Activated T-helper 1 cell treated with anti-CD3 and anti-CD28 coated beads, Interleukin-12 subunit alpha, Interleukin-12 subunit beta, Interleukin-2, Interleukin-4 antibody, amounts not matched to agents 30 ng/mL and 10 ng/mL and 1 ng/mL, durations not matched to agents 14 hours and 24 hours and 36 hours (primary cell): ENCODE results near the gene MUTYH. TPM values are rescaled to one million over a fixed set of nuclear protein-coding genes. Genes with fewer than 3 reads are reported as not detected.
"Not testable (repeated sequence)": the region's sequence is repeated elsewhere in the genome, so short reads cannot be mapped to it uniquely, and the experiment has no call there.

Experiments used
- DNase-seq: peaks from one replicate; pipeline ENCODE4 v3.0.0; 2021; ENCODE audit warnings: low spot score
- H3K27ac Mint-ChIP-seq: one replicate; pipeline ENCODE4 v1.8.0; 2021; ENCODE audit warnings: mild to moderate bottlenecking, mixed read lengths
- H3K27me3 Mint-ChIP-seq: one replicate; pipeline ENCODE4 v1.8.0; 2022; ENCODE audit warnings: mild to moderate bottlenecking, moderate library complexity, mixed read lengths; ENCODE audit not compliant: insufficient read depth
- H3K36me3 Mint-ChIP-seq: one replicate; pipeline ENCODE4 v1.8.0; 2021; ENCODE audit warnings: low read depth, mixed read lengths
- H3K4me1 Mint-ChIP-seq: one replicate; pipeline ENCODE4 v1.8.0; 2021; ENCODE audit warnings: low read depth, mixed read lengths
- H3K4me3 Mint-ChIP-seq: one replicate; pipeline ENCODE4 v1.8.0; 2021; ENCODE audit warnings: mild to moderate bottlenecking, moderate library complexity, mixed read lengths
- H3K9me3 Mint-ChIP-seq: one replicate; pipeline ENCODE4 v1.8.0; 2021; ENCODE audit warnings: mixed read lengths
- intact Hi-C: fragments of 100-400 bp; cut with micrococcal nuclease; formaldehyde crosslinking; loops from one replicate; pipeline ENCODE4 v1.15.1; 2024
- total RNA-seq: library from RNA; stranded (reverse); gene quantifications from 2 replicates; pipeline ENCODE4 v1.2.3, GENCODE V29; 2022

Gene MUTYH
- total RNA-seq, result 53.4 and 55.9 TPM in 2 replicates

- Mint-ChIP-seq H3K4me1 (peaks cover 39% of the 10 kb centered on the region), H3K27me3 (no peaks in the 10 kb centered on the region), H3K4me3 (peak within 1 kb of the TSS; percentile 99), H3K36me3 (peaks cover 42% of the 10 kb centered on the region), H3K9me3 (no peaks in the 10 kb centered on the region), H3K27ac (peak within 1 kb of the TSS; percentile 100)
- intact Hi-C loops, result loop anchor here (1.0 kb wide), 11 partner anchors 14 to 907 kb away; partner anchors contain the start of genes AKR1A1, ARMH1, CCDC163 and EIF2B3
- peak; percentile 94 for DNase-seq
Observed at GRCh38 chr1:45339789-45340558, at the start of gene MUTYH, which contains the start of gene TOE1. Gene MUTYH, minus strand, starts transcription at chr1:45340440. Its CDS starts 5,935 bp downstream, at chr1:45334505. Gene TOE1, plus strand, starts transcription at chr1:45340170. Its CDS starts 83 bp downstream, at chr1:45340253.

GRCh38 chr1:45386219-45386618 lies 46.0 kb upstream of the MUTYH start:
- peaks cover 5% of the 10 kb centered on the region for H3K27me3 Mint-ChIP-seq
- no peak for DNase-seq
- intact Hi-C loops, result no loop called here

GRCh38 chr1:45385302-45385701 lies 45.1 kb upstream of the MUTYH start:
- intact Hi-C loops, result no loop called here
- Mint-ChIP-seq H3K4me1 (no peaks in the 10 kb centered on the region), H3K36me3 (no peaks in the 10 kb centered on the region), H3K9me3 (no peaks in the 10 kb centered on the region), H3K27me3 (peaks cover 5% of the 10 kb centered on the region), H3K27ac (no peak overlapping the region), H3K4me3 (no peak overlapping the region)
- DNase-seq, result no peak

More at GRCh38 chr1:45386219-45386618, 46.0 kb upstream of the MUTYH start:
- Mint-ChIP-seq H3K36me3 (no peaks in the 10 kb centered on the region), H3K9me3 (no peaks in the 10 kb centered on the region), H3K4me3 (no peak overlapping the region), H3K27ac (no peak overlapping the region), H3K4me1 (no peaks in the 10 kb centered on the region)

DNA sequence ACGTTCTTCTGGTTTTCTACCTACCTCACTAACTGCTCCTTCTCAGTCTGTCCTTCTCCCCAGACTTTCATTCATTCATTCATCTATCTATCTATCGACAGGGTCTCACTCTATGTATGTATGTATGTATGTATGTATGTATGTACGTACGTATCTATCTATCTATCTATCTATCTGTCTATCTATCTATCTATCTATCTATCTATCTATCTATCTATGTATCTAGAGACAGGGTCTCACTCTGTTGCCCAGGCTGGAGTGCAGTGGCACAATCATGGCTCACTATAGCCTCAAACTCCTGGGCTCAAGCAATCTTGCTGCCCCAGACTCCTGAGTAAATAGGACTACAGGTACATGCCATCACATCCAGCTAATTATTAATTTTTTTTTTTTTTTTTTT lies 44.0 kb upstream of the MUTYH start:
- intact Hi-C loops, H3K36me3 Mint-ChIP-seq: not testable (repeated sequence)

DNA sequence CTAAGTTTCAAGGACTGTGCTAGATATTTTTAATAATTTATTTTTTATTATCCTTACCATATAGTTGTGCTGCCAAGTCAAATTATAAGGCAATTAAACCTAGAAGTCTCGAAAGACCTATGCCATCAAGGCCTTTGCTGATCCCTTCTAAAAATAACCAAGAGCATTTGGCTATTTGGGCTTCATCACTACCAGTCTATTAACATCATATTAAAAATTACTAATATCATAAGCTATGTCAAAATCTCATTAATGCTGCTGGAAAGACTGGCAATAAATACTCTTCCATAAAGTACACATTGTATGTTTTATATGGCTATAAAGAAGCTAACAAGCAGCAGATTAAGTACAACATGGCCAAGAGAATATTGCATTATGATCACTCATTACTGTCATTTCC lies 43.0 kb upstream of the MUTYH start:
- no peak overlapping the region for H3K27ac Mint-ChIP-seq
- H3K27me3 Mint-ChIP-seq, result peaks cover 5% of the 10 kb centered on the region
- no peak overlapping the region for H3K4me3 Mint-ChIP-seq
- H3K4me1 Mint-ChIP-seq, result no peaks in the 10 kb centered on the region
- H3K36me3 Mint-ChIP-seq, result no peaks in the 10 kb centered on the region
- intact Hi-C loops, result no loop called here
- H3K9me3 Mint-ChIP-seq, result no peaks in the 10 kb centered on the region
- DNase-seq, result no peak

More for the DNA sequence above, 44.0 kb upstream of the MUTYH start:
- not testable (repeated sequence) for H3K27me3 Mint-ChIP-seq, H3K4me1 Mint-ChIP-seq, H3K27ac Mint-ChIP-seq, H3K9me3 Mint-ChIP-seq, H3K4me3 Mint-ChIP-seq, DNase-seq

GRCh38 chr1:45381243-45381642 lies 41.0 kb upstream of the MUTYH start:
- Mint-ChIP-seq H3K27me3 (no peaks in the 10 kb centered on the region), H3K27ac (no peak overlapping the region), H3K4me3 (no peak overlapping the region), H3K9me3 (no peaks in the 10 kb centered on the region), H3K4me1 (no peaks in the 10 kb centered on the region), H3K36me3 (no peaks in the 10 kb centered on the region)
- DNase-seq, result no peak
- intact Hi-C loops, result no loop called here

DNA sequence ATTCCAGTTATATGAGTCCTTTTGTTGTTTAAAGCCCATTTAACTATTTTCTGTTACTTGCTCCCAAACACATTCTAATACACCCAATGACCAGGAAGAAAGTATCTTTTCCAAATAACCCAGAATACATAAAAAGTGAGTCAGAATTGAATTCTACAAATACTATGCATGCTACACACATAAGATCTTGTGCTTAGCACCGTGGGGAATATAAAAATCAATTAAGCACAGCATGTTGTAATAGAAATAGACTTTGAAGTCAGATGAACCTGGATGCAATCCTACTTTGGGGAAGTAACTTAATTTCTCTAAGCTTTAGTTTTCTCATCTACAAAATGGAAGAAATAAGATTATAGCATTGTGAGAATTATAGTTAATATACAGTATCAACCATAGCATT lies 40.5 kb upstream of the MUTYH start:
- intact Hi-C loops, result no loop called here
- Mint-ChIP-seq H3K9me3 (no peaks in the 10 kb centered on the region), H3K27me3 (no peaks in the 10 kb centered on the region), H3K36me3 (no peaks in the 10 kb centered on the region), H3K27ac (no peak overlapping the region), H3K4me3 (no peak overlapping the region), H3K4me1 (no peaks in the 10 kb centered on the region)
- DNase-seq, result no peak

DNA sequence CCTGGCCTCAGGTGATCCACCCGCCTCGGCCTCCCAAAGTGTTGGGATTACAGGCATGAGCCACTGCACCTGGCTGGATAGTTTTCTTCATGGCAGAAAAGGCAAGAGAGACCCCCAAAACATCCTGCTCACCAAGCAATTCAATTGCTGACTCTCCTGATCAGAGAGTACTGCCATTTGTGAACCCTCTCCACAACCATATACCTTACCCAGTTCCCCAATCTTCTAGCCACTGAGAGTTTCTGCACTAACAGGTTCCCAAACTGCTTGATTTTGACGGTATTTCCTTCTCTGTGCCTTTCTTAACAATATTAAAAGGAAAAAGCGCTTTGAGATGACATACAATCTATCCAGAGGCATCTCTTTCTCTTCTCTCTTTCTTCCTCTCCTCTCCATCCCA lies 39.9 kb upstream of the MUTYH start:
- intact Hi-C loops, result no loop called here
- H3K9me3 Mint-ChIP-seq, result no peaks in the 10 kb centered on the region
- H3K4me3 Mint-ChIP-seq, result no peak overlapping the region
- no peaks in the 10 kb centered on the region for H3K4me1 Mint-ChIP-seq
- no peaks in the 10 kb centered on the region for H3K27me3 Mint-ChIP-seq
- no peaks in the 10 kb centered on the region for H3K36me3 Mint-ChIP-seq
- no peak for DNase-seq
- H3K27ac Mint-ChIP-seq, result peak overlapping the region; percentile 9

GRCh38 chr1:45379524-45379923 lies 39.3 kb upstream of the MUTYH start:
- DNase-seq, result no peak
- no peaks in the 10 kb centered on the region for H3K9me3 Mint-ChIP-seq
- H3K27me3 Mint-ChIP-seq, result no peaks in the 10 kb centered on the region
- H3K4me1 Mint-ChIP-seq, result no peaks in the 10 kb centered on the region
- no peaks in the 10 kb centered on the region for H3K36me3 Mint-ChIP-seq
- intact Hi-C loops, result no loop called here
- H3K4me3 Mint-ChIP-seq, result no peak overlapping the region
- no peak overlapping the region for H3K27ac Mint-ChIP-seq

- no peaks in the 10 kb centered on the region for H3K9me3 Mint-ChIP-seq
- DNase-seq, result no peak
- no peaks in the 10 kb centered on the region for H3K36me3 Mint-ChIP-seq
- H3K27me3 Mint-ChIP-seq, result no peaks in the 10 kb centered on the region
- no peaks in the 10 kb centered on the region for H3K4me1 Mint-ChIP-seq
- intact Hi-C loops, result no loop called here
- H3K27ac Mint-ChIP-seq, result no peak overlapping the region
- no peak overlapping the region for H3K4me3 Mint-ChIP-seq
Observed at GRCh38 chr1:45378184-45378583, 37.9 kb upstream of the MUTYH start.

GRCh38 chr1:45375104-45376090 lies 35.2 kb upstream of the MUTYH start:
- H3K4me1 Mint-ChIP-seq, result no peaks in the 10 kb centered on the region
- intact Hi-C loops, result no loop called here
- H3K9me3 Mint-ChIP-seq, result no peaks in the 10 kb centered on the region
- no peaks in the 10 kb centered on the region for H3K27me3 Mint-ChIP-seq
- H3K36me3 Mint-ChIP-seq, result no peaks in the 10 kb centered on the region
- H3K27ac Mint-ChIP-seq, result no peak overlapping the region
- H3K4me3 Mint-ChIP-seq, result no peak overlapping the region
- DNase-seq, result no peak

DNA sequence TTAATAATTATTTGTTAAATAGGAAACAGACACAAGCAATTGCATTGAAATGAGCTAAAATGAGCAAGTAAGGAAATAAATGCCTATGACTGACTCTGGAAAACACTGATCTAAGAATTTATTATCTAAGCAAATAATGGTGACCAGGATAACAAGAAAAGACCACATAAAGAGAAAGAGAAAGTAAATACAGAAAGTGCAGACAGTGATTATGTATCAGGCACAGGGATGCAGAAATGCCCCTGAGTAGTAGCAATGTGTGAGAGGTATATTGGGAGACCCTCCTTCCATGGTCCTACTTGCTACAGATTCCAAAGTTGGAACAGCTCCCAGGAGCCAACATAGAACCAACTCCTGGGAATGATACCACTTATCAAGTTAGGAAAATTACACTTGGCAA lies 33.3 kb upstream of the MUTYH start:
- Mint-ChIP-seq H3K27me3 (no peaks in the 10 kb centered on the region), H3K4me3 (no peak overlapping the region), H3K27ac (no peak overlapping the region), H3K36me3 (no peaks in the 10 kb centered on the region), H3K4me1 (no peaks in the 10 kb centered on the region), H3K9me3 (no peaks in the 10 kb centered on the region)
- intact Hi-C loops, result no loop called here
- no peak for DNase-seq

DNA sequence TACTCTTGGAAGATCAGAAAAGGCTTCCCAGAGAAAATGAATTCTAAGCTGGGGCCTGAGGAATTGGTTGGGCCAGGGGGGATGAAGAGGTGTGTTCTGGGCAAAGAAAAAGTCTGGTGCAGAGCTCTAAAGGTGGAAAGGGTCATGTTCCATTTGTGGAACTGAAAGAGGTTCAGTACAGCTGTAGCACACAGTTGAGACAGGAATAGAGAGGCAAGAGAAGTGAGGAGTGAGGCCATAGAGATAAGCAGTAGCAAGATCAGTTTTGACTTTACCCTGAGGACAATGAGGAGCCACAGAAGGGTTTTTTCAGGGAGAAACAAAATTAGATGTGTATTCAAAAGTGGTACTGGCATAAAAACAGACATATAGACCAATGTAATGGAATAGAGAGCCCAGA lies 30.3 kb upstream of the MUTYH start:
- H3K9me3 Mint-ChIP-seq, result no peaks in the 10 kb centered on the region
- no peaks in the 10 kb centered on the region for H3K27me3 Mint-ChIP-seq
- no peak for DNase-seq
- intact Hi-C loops, result no loop called here
- H3K4me3 Mint-ChIP-seq, result no peak overlapping the region
- H3K36me3 Mint-ChIP-seq, result no peaks in the 10 kb centered on the region
- no peak overlapping the region for H3K27ac Mint-ChIP-seq
- no peaks in the 10 kb centered on the region for H3K4me1 Mint-ChIP-seq
